CD4-positive, alpha-beta T cell treated with Interleukin-10 for 1 hour (primary cell): ENCODE results near the gene PER1.
"Not testable (repeated sequence)": the region's sequence is repeated elsewhere in the genome, so short reads cannot be mapped to it uniquely, and the experiment has no call there.

Source experiments
- DNase-seq: peaks from one replicate; pipeline ENCODE4 v3.0.0-alpha.2; 2020

PER1 gene

GRCh38 chr17:8117980-8118768, 34.0 kb downstream of the PER1 start, which contains the start of gene ALOXE3:
Gene ALOXE3, minus strand, starts transcription at chr17:8118514. Its CDS starts 524 bp downstream, at chr17:8117990.
- DNase-seq, result no peak

DNA sequence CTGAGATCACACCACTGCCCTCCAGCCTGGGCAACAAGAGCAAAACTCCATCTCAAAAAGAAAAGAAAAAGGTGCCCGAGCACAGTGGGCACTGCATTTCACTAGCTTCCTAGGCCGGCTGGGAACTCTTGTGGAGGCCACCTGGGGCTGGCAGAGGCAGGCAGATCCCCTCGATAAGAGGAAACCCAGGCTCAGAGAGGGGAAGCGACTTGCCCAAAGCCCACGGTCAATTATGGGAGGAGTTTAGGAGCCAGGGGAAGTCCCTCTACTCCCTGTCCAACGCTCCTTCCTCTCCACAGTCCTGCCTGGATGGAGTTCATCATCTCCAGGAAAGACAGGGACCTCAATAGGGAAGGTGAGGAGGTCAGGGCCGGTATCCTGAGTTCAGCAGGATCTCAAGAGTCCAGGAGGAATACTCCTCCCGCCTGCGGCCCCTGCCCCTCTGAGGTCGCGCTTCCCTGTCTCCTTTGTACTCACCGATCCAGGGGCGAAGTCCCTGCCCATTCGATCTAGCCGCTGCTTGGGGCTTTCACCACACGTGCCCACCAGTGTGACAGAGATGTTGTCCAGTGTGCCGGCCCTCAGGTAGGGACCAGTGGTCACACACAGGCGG, 34.7 kb downstream of the PER1 start:
- DNase-seq, result no peak

DNA sequence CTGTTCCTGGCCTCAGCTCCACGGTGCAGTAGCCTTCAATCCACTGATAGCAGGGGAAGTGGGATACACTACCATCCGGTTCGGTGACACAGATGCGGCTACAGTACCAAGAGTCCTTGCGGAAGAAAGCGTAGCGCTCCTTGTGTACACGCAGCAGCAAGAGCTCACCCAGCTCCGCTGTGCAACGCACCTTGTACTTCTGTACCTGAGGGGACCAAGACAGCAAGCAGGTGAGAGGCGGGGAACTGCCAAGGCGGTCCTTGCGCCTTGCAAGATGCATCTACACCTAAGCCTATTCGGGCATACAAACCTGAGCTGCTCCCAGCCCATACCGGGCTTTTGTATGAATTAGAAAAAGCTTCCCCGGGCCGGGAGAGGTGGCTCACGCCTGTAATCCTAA, 35.4 kb downstream of the PER1 start:
- no peak for DNase-seq

- DNase-seq, result no peak
These were observed 41.3 kb downstream of the PER1 start for GRCh38 chr17:8110907-8111306.

DNA sequence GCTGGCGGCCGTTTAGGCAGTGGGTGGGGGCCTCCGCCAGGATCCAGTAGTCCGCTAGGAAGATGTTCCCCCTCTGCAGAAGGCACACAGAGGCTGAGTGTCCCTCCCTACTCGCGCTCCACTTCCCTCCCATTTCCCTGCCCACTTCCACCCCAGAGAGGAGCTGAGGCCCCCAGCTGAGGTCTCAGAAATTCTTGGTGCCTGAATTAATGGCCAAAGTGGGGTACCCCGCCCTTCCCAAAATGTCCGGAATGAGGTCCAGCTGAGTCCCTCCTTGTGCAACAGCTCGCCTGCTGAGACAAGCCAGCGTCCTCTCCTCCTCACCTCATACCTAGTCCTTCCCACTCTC, 41.8 kb downstream of the PER1 start:
- DNase-seq, result no peak

- DNase-seq, result peak; percentile 83
These were observed 42.3 kb downstream of the PER1 start for GRCh38 chr17:8109661-8110455.

GRCh38 chr17:8108972-8109660, 43.1 kb downstream of the PER1 start:
- DNase-seq, result no peak

- DNase-seq, result not testable (repeated sequence)
These were observed 45.2 kb downstream of the PER1 start for GRCh38 chr17:8106980-8107379.

- DNase-seq, result no peak
These were observed 46.2 kb downstream of the PER1 start for GRCh38 chr17:8105957-8106398.

DNA sequence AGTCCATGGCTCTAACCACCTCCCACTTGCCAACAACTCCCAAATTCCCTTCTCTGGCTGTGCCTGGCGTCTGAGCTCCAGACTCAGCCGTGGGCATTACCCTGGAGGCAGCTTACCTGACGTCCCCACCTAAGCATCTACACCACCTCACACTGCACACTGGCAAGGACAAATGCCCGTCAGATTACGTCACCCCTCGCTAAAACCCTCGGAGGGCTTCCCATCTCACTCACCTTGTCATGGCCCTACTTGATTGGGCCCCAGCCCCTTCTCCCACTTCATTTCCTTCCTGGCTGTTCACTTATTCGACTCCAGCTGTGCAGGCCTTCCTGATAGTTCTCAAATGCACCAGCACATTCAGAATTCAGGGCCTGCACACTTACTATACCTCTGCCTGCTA, 47.3 kb downstream of the PER1 start:
- DNase-seq, result no peak

DNA sequence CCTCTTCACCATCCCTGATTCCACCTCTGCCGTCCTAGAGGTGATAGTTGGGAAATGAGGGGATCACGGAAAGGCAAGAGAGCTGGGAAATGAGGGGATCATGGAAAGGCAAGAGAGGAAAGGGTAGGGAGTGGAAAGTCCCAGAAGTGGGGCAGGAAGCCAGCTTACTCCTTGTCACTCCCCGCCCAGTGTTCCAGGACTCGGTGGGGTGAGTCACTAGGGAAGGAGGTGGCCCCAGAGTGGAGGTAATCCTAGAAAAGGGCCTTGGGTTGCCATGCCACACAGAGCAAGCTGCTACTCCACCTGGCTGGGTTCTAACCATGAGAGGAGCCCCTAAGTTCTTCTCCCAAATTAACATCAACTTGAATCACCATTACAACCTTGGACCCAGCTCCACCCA, 48.7 kb downstream of the PER1 start:
- no peak for DNase-seq

DNA sequence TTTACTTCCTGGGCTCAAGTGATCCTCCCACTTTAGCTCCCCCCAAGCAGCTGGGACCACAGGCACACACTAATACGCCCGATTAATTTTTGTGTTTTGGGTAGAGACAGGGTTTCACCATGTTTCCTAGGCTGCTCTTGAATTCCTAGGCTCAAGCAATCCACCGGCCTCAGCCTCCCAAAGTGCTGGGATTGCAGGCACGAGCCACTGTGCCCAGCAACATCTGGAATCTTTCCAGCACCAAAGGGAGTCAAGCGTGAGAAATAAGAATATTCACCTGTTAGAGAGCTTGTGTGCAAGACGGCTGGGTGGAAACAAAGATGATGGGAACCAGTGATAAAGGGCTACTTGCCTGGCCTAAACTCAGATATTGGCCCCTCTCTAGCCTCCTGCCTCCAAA, 50.5 kb downstream of the PER1 start:
- no peak for DNase-seq

- no peak for DNase-seq
These were observed 51.4 kb downstream of the PER1 start for GRCh38 chr17:8100763-8101162.

DNA sequence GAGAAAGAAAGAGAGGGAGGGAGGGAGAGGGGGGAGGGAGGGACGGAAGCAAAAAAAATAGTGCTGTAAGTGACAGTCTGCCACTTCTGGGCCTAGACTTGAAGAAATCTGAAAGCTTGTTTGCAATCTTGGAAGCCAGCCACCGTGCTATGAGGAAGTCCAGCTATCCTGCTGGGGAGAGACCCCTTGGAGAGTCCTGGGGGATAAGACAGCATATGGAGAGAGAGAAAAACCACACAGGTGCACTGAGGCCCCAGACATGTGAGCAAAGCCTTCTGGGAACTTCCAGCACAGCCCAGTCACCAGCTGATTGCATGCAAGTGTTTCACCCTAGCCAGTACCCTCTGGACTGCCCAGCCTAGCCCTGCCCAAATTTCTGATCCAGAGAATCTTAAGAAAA, 52.1 kb downstream of the PER1 start:
- DNase-seq, result no peak

DNA sequence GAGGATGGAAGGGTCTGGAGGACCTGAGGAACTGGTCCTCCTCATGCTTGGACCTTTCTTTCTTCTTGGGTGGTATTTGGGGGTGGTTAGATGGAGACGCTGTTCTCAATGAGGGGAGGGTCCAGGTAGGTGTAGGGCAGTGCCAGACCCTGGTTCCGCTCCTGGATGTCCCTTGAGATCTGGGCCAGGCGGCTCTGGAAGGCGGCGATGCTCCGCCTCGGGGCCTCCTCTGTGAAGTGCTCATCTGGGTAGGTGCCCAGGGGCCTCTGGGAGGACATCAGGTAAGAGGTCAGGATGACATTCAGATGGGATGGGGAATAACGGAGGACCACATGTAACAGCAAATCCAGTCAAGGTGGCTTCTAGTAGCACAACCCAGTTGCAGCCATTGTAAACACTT, 55.7 kb downstream of the PER1 start:
- DNase-seq, result no peak

DNA sequence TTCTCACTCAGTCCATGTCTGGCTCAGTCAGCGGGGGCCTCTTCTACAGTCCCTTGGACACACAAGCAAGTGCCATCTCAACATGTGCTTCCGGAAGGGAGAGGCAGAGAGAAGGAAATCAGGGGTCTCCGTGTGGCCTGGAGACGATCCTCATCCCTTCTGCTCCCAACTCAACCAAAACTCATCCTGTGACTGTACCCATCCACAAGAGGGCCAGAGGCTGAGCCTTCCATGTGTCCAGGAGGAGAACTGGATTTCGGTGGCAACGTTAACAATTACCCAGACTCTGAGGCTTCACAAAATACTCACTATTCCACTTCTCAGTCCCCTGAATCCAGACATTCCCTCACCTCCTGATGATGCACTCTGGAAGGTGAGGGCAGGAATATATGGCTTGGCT, 56.8 kb downstream of the PER1 start:
- DNase-seq, result no peak

GRCh38 chr17:8091033-8091687, 61.0 kb downstream of the PER1 start:
- DNase-seq, result no peak
